NCI-H69 (cell line): ENCODE data around the gene YIPF6.
"Not testable (repeated sequence)": the region's sequence is repeated elsewhere in the genome, so short reads cannot be mapped to it uniquely, and the experiment has no call there.

ENCODE experiments used
- DNase-seq: peaks from one replicate; lab custom pipeline; 2025; lab: John Stamatoyannopoulos, UW

Gene YIPF6

DNA sequence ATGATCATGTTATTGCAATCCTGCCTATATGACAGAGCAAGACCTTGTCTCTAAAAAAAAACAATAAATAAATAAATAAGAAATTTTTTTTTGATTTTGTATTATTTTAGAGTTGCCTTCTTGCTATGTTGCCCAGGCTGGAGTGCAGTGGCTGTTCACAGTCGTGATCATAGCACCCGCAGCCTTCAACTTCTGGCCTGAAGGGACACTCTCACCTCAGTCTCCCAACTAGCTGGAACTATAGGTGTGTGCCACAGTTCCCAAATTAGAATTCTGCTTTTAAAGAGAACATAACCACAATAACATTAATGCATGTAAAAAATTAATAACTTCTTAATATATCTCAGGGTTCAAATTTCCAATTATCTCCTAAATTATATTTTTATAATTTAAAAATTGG, 7.8 kb downstream of the YIPF6 start:
- no peak for DNase-seq

DNA sequence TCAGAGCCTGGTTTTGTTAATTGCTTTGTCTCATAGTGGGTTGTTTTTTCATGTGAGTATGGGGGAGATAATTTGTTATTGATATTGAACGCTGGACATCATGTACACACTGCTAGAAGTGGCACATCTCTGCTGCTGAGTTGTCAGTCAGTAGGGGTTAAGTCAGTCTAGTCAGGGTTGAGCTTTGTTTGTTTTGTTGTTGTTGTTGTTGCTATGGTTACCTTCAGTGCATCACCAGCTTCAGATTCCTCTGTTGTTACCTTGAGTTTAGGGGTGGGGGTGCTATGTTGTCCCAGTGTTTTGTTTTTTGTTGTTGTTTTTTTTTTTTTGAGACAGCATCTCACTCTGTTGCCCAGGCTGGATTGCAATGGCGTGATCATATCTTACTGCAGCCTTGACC, 9.9 kb downstream of the YIPF6 start:
- DNase-seq, result no peak

DNA sequence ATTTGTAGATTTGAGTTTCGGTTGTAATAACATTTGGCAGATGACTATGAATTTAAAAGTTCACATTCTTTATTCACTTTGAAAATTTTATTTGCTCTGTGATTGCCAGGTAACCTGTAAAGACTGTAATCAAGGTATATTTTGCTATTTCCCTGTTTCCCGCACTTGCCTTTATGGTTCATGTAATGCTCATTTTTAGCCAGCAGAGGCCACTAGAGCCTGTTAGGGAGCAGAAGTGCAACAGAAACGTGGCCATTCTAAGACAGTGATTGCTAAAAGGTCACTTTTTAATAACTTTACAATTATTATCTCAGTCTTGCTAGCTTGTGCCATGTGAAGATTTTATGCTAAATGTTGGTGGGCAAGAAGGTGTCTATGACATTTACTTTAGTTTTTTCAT, 12.4 kb downstream of the YIPF6 start:
- DNase-seq, result peak; percentile 45

DNA sequence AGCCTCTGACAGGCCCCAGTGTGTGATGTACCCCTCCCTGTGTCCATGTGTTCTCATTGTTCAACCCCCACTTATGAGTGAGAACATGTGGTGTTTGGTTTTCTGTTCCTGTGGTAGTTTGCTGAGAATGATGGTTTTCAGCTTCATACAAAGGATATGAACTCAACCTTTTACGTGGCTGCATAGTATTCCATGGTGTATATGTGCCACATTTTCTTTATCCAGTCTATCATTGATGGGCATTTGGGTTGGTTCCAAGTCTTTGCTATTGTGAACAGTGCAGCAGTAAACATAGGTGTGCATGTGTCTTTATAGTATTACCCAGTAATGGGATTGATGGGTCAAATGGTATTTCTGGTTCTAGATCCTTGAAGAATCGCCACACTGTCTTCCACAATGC, 25.8 kb downstream of the YIPF6 start:
- DNase-seq, result not testable (repeated sequence)

DNA sequence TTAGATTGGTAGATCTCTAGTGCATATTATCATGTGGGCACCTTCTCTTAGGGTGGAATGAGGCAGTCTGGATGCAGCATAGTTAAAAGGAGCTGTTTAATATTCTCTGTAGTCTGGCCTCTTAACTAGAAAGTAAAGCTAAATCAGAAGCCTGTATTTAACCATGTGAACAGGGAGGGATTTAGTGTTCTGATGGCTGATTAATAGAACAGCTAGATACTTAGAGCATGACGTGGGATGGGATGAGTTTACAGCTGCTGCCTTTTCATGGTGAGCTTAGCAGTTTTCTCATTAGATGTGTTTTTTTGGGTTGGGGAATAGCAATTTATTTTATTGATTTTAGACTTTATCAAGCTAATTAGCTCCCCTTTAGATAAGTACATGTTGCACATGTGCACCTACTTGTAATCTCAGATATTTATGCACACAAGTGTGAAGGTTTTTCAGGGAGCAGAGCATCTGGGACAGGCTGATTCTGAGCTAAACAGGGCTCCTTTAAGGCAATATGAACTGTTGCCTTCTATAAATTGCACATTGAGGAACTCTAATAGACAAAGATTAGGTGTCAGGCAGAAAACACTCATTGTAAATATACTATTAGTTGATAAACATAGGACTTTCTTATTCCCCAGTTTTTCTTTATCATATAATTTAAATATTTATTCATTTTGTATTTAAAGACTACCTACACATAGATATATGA, 34.1 kb downstream of the YIPF6 start:
- no peak for DNase-seq

DNA sequence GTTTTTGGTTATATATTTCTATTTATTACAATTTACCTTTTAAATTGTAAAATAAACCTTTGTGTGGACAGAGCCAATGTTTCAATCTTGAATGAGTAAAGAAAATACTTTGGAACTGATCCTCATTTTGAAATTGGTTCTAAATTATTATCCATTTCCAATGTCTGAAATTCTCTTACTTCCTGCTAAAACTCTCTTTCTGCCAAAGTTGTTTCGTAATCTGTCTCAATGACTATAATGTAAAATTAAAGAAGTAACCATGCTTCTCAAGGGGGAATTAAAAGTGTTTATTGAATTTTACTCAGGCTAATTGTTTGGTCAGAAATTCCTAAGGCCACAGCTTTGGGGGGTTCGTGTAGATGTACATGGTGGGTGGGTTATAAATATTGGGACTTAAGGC, 34.8 kb downstream of the YIPF6 start:
- no peak for DNase-seq

DNA sequence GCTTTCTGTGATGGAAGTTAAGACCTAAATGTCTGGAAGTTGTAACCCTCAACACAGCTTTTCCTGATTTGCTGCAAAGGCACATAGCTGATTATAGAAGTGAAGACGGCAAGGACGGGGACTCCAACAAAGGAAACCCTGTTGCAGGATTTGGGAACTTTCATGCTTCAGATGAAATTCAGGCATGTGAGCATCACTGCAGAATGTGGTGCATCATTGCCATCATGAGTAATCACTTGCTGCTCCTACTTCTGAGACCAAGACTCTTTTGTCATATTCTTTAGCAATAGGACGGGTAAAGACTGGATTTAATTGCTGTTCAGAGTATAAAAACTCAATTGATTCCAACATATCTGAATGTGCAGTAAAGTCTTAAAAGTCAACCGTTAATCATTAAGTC, 35.8 kb downstream of the YIPF6 start:
- no peak for DNase-seq

DNA sequence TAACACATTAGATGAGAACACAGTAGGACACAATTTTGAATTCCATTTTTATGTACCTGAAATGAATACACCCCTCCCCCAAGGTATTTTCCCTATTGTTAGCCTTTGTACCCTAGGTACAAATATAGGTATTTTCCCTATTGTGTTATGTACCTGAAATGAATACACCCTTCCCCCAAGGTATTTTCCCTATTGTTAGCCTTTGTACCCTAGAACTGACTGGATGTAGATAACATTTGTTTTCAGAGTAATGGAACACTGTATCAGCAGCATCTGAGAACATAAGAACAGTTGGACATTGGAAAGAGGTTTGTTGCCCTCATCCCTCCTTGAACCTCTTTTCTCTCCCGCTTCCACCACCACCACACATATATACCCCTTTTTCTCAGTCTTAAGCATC, 37.6 kb downstream of the YIPF6 start:
- peak; percentile 6 for DNase-seq

DNA sequence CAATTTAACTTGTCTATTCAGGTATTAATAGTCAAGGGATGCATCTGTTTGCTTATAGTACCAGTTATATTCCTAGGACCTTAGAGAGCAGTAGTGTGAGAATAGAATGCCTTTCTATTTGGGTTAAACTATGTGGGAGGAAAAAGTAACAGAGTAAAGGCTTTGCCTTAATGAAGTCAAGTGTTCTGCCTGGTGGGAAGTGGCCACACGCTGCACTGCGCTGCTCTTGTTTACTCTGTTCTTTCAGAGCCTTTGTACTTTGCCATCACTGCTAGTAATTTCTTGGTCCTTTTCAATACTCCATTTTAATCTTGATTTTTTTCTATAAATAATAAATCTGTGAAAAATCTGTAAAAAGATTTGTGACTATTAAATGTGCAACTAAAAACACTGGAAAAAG, 38.0 kb downstream of the YIPF6 start:
- DNase-seq, result no peak

DNA sequence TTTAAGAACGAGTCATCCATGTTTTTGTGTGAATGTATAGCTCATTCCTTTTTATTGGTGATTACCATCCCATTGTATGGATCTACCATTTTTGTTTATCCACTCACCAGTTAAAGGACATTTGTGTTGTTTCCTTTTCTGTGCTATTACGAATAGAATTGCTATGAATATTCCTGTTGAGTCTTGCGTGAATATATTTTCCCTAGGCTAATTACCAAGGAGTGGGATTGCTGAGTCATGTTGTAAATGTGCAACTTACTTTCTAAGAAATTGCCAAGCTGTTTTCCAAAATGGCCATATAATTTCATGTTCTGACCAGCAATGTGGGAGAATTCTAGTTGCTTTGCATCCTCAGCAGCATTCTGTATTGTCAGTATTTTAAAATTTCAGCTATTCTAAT, 51.3 kb downstream of the YIPF6 start:
- no peak for DNase-seq

DNA sequence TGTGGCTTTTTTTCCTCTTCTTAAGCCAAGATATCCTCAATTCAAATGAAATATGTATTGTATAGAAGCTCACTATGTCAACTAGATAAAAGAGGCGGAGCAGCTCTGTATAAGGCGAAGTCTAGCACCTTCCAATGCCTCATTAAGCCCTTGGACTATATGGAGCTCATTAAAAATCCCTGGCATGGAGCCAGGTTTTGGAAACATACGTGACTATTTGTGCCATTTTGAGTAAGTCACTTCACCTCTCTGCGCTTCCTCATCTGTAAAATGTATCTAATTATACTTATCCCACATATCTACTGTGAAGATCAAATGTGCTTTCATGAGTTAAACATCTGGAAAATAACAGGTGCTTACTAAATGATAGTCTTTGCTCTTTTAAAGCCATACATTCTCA, 57.2 kb downstream of the YIPF6 start:
- no peak for DNase-seq

DNA sequence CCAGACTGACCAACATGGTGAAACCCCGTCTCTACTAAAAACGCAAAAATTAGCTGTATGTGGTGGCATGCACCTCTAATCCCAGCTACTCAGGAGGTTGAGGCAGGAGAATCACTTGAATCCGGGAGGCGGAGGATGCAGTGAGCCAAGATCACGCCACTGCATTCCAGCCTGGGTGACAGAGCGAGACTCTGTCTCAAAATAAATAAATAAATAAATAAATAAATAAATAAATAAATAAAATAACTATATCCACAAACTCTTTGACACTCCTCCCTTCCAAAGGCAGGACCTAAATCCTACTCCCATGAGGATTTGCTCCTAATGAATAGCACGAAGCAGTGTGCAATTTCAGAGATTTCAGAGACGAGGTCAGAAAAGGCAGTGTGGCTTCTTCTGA, 58.3 kb downstream of the YIPF6 start:
- not testable (repeated sequence) for DNase-seq

DNA sequence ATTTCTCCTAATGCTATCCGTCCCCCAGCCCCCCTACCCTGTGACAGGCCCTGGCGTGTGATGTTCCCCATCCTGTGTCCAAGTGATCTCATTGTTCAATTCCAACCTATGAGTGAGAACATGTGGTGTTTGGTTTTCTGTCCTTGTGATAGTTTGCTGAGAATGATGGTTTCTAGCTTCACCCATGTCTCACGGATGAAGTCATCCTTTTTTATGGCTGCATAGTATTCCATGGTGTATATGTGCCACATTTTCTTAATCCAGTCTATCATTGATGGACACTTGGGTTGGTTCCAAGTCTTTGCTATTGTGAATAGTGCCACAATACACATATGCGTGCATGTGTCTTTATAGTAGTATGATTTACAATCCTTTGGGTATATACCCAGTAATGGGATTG, 61.1 kb downstream of the YIPF6 start:
- DNase-seq, result not testable (repeated sequence)

DNA sequence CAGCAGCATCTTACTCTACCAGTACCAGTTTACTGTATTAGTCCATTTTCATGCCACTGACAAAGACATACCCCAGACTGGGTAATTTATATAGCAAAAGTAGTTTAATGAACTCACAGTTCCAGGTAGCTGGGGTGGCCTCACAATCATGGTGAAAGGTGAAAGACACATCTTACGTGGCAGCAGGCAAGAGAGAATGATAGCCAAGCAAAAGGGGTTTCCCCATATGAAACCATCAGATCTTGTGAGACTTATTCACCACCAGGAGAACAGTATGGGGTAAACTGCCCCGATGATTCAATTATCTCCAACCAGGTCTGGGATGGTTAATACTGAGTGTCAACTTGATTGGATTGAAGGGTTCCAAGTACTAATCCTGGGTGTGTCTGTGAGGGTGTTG, 69.3 kb downstream of the YIPF6 start:
- DNase-seq, result no peak

DNA sequence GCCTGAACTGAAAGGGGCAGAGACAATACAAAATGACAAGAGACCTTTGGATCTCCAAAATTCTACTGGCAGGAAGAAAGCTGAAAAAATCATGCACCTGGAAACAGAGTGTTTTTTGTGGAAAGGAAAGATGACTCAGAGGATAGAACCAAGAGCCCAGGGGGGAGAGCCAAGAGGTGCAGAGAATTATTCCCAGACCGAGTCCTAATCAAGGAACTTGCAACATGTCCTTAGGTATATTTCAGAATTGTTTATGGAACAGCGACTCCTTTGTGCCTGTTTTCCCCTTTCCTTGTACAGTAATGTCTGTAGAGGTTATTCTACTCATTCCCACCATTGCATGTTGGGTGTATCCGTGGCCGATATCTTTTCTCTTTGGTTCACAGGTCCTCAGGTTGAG, 71.7 kb downstream of the YIPF6 start:
- DNase-seq, result no peak

DNA sequence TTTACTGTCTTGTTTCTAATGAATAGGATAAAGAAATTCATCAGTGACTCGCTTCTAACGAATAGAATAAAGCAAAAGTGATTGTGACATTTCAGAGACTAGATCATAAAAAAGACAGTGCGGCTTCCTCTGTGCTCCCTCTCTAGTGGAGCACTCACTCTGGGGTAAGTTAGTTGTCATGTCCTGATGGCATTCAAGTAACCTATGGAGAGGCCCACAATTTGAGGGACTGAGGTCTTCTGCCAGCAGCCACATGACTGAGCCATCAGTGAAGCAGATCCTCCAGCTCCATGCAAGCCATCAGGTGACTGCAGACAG, 72.4 kb downstream of the YIPF6 start:
- DNase-seq, result no peak

DNA sequence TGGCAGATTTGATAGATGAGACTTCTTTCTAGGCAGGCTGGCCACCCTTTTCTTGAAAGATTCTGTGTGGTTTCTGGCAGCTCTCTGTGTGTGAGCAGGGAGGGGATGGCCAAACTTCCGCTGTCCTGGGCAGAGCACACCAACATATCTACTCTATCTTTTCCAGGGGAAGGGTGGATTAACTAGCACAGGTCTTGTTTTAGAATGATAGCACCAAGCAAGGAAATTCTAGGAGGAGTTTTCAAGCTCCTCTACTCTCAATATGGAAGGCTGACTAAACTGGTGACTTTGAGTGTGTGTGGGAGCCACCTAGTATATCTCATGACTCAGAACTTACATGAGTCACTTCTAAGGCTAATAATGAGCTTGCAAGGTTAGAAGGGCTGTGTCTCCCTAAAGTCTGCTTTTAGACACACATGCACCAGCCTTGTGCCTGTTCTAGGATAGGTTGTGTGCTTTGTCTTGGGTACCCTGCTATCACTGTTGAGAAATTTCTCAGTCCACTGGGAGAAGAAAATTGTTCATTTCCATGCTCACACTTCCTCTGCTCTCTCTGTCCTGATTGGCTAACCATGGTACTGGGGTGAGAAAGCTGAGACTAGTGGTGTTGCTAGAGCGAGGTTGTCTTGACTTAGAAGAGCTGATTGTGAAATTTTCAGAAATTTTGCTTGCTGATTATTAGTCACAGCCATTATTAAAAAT, 72.9 kb downstream of the YIPF6 start:
- DNase-seq, result no peak

DNA sequence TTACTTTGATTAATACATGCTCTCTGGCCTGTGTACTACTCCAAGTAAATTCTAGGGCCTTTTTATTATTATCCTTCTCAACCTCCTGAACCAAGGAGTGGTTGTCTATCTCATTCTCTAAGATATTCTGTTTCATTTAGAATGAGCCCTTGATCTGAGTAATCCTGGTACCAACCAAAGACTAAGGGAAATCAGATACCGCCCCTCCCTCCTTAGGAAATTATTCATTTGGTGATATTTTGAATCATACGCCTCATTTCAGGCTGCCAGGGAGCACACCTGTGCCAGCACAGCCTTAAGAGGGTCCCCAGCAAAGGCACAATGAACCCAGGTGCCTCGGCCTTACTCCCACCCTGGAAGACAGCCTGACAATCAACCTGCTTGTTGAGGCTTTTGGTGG, 75.4 kb downstream of the YIPF6 start:
- DNase-seq, result no peak

DNA sequence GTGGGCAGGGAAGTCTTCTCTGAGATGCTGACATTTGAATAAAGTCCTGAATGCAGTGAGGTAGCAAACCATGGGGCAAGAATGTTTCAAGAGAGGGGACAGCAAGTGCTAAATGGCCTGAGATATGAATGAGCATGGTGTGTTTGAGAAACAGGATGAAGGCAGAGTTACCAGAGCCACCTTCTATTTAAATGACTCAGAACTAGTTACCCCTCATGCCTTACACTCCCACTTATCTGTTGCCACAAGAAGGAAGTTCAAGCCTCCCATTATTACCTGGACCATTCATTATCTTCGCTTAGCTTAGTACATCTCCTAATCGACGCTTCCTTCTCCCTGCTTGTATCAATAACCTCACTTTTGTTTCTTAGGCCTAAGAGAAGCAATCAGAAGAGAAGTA, 81.0 kb downstream of the YIPF6 start:
- no peak for DNase-seq

DNA sequence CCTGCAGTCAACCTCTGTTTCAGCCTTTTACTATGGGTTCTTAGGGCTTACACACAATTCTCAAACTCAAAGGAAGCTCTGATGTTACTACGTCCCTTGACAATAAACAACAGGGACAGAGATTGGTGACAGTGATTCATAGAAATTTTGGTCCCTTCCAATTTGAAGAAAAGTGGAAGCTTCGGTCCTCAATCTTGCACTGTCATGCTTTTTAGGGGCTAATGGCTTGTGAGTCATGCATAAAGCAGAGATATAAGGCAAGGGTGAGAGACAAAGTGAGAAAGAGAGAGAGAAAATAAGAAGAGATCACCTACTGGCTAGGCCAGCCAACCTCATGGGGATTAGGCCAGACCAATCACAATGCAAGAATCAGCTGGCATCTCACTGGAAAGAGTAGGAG, 85.4 kb downstream of the YIPF6 start:
- DNase-seq, result no peak
